Activated T-helper 17 cell treated with anti-CD3 and anti-CD28 coated beads, Interleukin-2, amount 50 U/mL, for 72 hours (primary cell): ENCODE measurements around the gene CUL1. TPM values are rescaled to one million over a fixed set of nuclear protein-coding genes. Genes with fewer than 3 reads are reported as not detected.
A peak's percentile ranks its signal among the peaks of the same experiment; 100 is the strongest.

Experiments used
- ATAC-seq: fragments of 150-1000 bp; cut with Tn5 transposase; replicated peaks from 2 replicates; pipeline ENCODE4 v1.10.0; 2021; ENCODE audit warnings: mild to moderate bottlenecking, moderate library complexity
- H3K27ac Mint-ChIP-seq: one replicate; pipeline ENCODE4 v1.8.0; 2022; ENCODE audit warnings: mixed read lengths
- H3K27me3 Mint-ChIP-seq: one replicate; pipeline ENCODE4 v1.8.0; 2022; ENCODE audit warnings: mixed read lengths
- H3K36me3 Mint-ChIP-seq: one replicate; pipeline ENCODE4 v1.8.0; 2022; ENCODE audit warnings: low read depth, mild to moderate bottlenecking, mixed read lengths
- H3K4me1 Mint-ChIP-seq: one replicate; pipeline ENCODE4 v1.8.0; 2022; ENCODE audit warnings: mixed read lengths
- H3K4me3 Mint-ChIP-seq: one replicate; pipeline ENCODE4 v1.8.0; 2022; ENCODE audit warnings: mild to moderate bottlenecking, mixed read lengths
- H3K9me3 Mint-ChIP-seq: one replicate; pipeline ENCODE4 v1.8.0; 2022; ENCODE audit warnings: mixed read lengths
- total RNA-seq, 2 donors: library from RNA; stranded (reverse); gene quantifications; one replicate each; pipeline ENCODE4 v1.2.3, GENCODE V29; 2022

The CUL1 gene
- total RNA-seq, 2 donors from 2014 or later: 61.4 to 61.7 TPM

- Mint-ChIP-seq H3K4me1 (peaks cover 6% of the 10 kb centered on the region), H3K36me3 (peaks cover 63% of the 10 kb centered on the region)
- ATAC-seq: no peak
Observed at GRCh38 chr7:148838905-148839304, 140.2 kb downstream of the CUL1 start.

GRCh38 chr7:148847815-148848734 is 149.4 kb downstream of the CUL1 start:
- H3K4me3 Mint-ChIP-seq: no peak overlapping the region
- no peaks in the 10 kb centered on the region for H3K9me3 Mint-ChIP-seq
- no peaks in the 10 kb centered on the region for H3K27me3 Mint-ChIP-seq
- no peak overlapping the region for H3K27ac Mint-ChIP-seq
- peaks cover 27% of the 10 kb centered on the region for H3K4me1 Mint-ChIP-seq
- no peak for ATAC-seq
- H3K36me3 Mint-ChIP-seq: peaks cover 26% of the 10 kb centered on the region

More at GRCh38 chr7:148838905-148839304, 140.2 kb downstream of the CUL1 start:
- H3K27me3 Mint-ChIP-seq: no peaks in the 10 kb centered on the region
- H3K27ac Mint-ChIP-seq: peak overlapping the region; percentile 54
- no peaks in the 10 kb centered on the region for H3K9me3 Mint-ChIP-seq
- H3K4me3 Mint-ChIP-seq: no peak overlapping the region

- Mint-ChIP-seq H3K27ac (no peak overlapping the region), H3K4me3 (no peak overlapping the region)
Observed at GRCh38 chr7:148849393-148850098, 150.8 kb downstream of the CUL1 start.

GRCh38 chr7:148850564-148850963 is 151.9 kb downstream of the CUL1 start:
- Mint-ChIP-seq H3K9me3 (no peaks in the 10 kb centered on the region), H3K4me3 (no peak overlapping the region), H3K27me3 (no peaks in the 10 kb centered on the region), H3K27ac (no peak overlapping the region), H3K4me1 (peaks cover 25% of the 10 kb centered on the region), H3K36me3 (peaks cover 10% of the 10 kb centered on the region)
- ATAC-seq: no peak

More at GRCh38 chr7:148849393-148850098, 150.8 kb downstream of the CUL1 start:
- Mint-ChIP-seq H3K27me3 (no peaks in the 10 kb centered on the region), H3K36me3 (peaks cover 20% of the 10 kb centered on the region), H3K4me1 (peaks cover 27% of the 10 kb centered on the region), H3K9me3 (no peaks in the 10 kb centered on the region)
- no peak for ATAC-seq

Other genes with a start within 250 kb of the CUL1 start
- not detected for gene C7orf33, start 108.1 kb upstream of the CUL1 start, total RNA-seq
- gene EZH2, start 185.4 kb downstream of the CUL1 start, total RNA-seq: 10 to 100 TPM; 73.2 to 77.5 TPM